Keratinocyte (primary cell): ENCODE measurements around the gene IKZF1. TPM values are rescaled to one million over a fixed set of nuclear protein-coding genes. Genes with fewer than 3 reads are reported as not detected.

ENCODE experiments used
- DNase-seq: peaks from one replicate; pipeline ENCODE4 v3.0.0-alpha.2; 2011; ENCODE audit warnings: low read depth, missing footprints, low spot score
- FAIRE-seq: peaks from 2 replicates; lab custom pipeline; 2011; peaks lifted over from hg19 to GRCh38; lab: Jason Lieb, UNC
- H2AFZ ChIP-seq: 2 replicates; pipeline ENCODE4 v1.6.0; 2012; ENCODE audit warnings: low read length, control low read depth, inconsistent platforms; ENCODE audit not compliant: control insufficient read depth
- H3K27ac ChIP-seq: 2 replicates; pipeline ENCODE4 v1.5.1; 2011; ENCODE audit warnings: low read length; ENCODE audit not compliant: control insufficient read depth, insufficient read depth
- H3K27me3 ChIP-seq: 3 replicates; pipeline ENCODE4 v1.6.0; 2011; ENCODE audit warnings: low read length; ENCODE audit not compliant: control insufficient read depth, insufficient read depth; ENCODE audit errors: extremely low read depth
- H3K36me3 ChIP-seq, 2 experiments: 2 replicates in 1 of 2; 3 replicates in 1 of 2; pipeline ENCODE4 v1.5.1; 2011; ENCODE audit warnings: low read length in 2 of 2, mild to moderate bottlenecking in 1 of 2; ENCODE audit not compliant: control insufficient read depth in 2 of 2, insufficient read depth in 2 of 2; ENCODE audit errors: extremely low read depth in 1 of 2
- H3K4me1 ChIP-seq: 3 replicates; pipeline ENCODE4 v1.5.1; 2011; ENCODE audit warnings: low read length; ENCODE audit not compliant: control insufficient read depth, insufficient read depth; ENCODE audit errors: extremely low read depth
- H3K4me2 ChIP-seq: 3 replicates; pipeline ENCODE4 v1.6.0; 2011; ENCODE audit warnings: low read depth, low read length; ENCODE audit not compliant: control insufficient read depth, insufficient read depth; ENCODE audit errors: extremely low read depth
- H3K4me3 ChIP-seq, 3 experiments: fragments of 200-600 bp in 1 of 3; sonication (generic) in 1 of 3; 2 replicates in 2 of 3; 3 replicates in 1 of 3; pipeline ENCODE4 v1.5.1; 2011 to 2016; ENCODE audit warnings: low read length in 3 of 3, mild to moderate bottlenecking in 3 of 3, control low read depth in 2 of 3, inconsistent platforms in 1 of 3, low read depth in 1 of 3, mixed read lengths in 1 of 3, mixed run types in 1 of 3, moderate library complexity in 1 of 3; ENCODE audit not compliant: control insufficient read depth in 2 of 3, insufficient read depth in 2 of 3; ENCODE audit errors: extremely low read depth in 1 of 3
- H3K79me2 ChIP-seq: 2 replicates; pipeline ENCODE4 v1.6.0; 2012; ENCODE audit warnings: low read length; ENCODE audit not compliant: control insufficient read depth, insufficient read depth
- H3K9ac ChIP-seq: 3 replicates; pipeline ENCODE4 v1.6.0; 2011; ENCODE audit warnings: low read length; ENCODE audit not compliant: control insufficient read depth, insufficient read depth; ENCODE audit errors: extremely low read depth
- H3K9me1 ChIP-seq: 3 replicates; pipeline ENCODE4 v1.6.0; 2011; ENCODE audit warnings: low read length; ENCODE audit not compliant: control insufficient read depth, insufficient read depth; ENCODE audit errors: extremely low read depth
- H3K9me3 ChIP-seq: 2 replicates; pipeline ENCODE4 v1.5.1; 2012; ENCODE audit warnings: low read depth, low read length; ENCODE audit not compliant: control insufficient read depth
- H4K20me1 ChIP-seq: 3 replicates; pipeline ENCODE4 v1.6.0; 2011; ENCODE audit warnings: low read length; ENCODE audit not compliant: control insufficient read depth, insufficient read depth; ENCODE audit errors: extremely low read depth
- CTCF ChIP-seq, 3 experiments: IDR thresholded peaks in 1 of 3; conservative IDR thresholded peaks in 1 of 3; optimal IDR thresholded peaks in 1 of 3; 2 replicates in 2 of 3; 3 replicates in 1 of 3; pipeline versions ENCODE3 to v1.5.1; 2011; ENCODE audit warnings: low read length in 3 of 3, mild to moderate bottlenecking in 3 of 3, moderate library complexity in 2 of 3, control low read depth in 1 of 3, inconsistent platforms in 1 of 3; ENCODE audit not compliant: insufficient read depth in 2 of 3; ENCODE audit errors: extremely low read depth in 1 of 3
- EZH2 ChIP-seq: IDR thresholded peaks from one replicate; pipeline ENCODE4 v1.6.1; 2012; ENCODE audit warnings: inconsistent platforms, mild to moderate bottlenecking, low read length, moderate library complexity
- dilution Hi-C: fragments of 300-500 bp; cut with MboI; formaldehyde crosslinking; loops from one replicate; pipeline ENCODE4 v1.7.0; 2020; ENCODE audit warnings: low sequenced_read_pairs; ENCODE audit not compliant: extremely low pct_ligation_motif_present
- polyA plus RNA-seq, 5 experiments: library from polyadenylated mRNA; depleted of rRNA in 3 of 5; stranded (reverse) in 3 of 5; stranded (forward) in 1 of 5; unstranded in 1 of 5; fragments of >200 nt; gene quantifications; 1 replicate in 1 of 5; 2 replicates in 3 of 5; 3 replicates in 1 of 5; pipeline versions ENCODE4 v1.2.1 to v1.2.3, GENCODE V29; 2011 to 2012; ENCODE audit warnings: missing spikeins in 2 of 5, low read depth in 1 of 5, low replicate concordance in 1 of 5

IKZF1 gene
- polyA plus RNA-seq, 1 donor (not counting 4 experiments of a cell fraction or from before 2014, with no cell fraction given): not detected

GRCh38 chr7:50312250-50313162, 8.0 kb downstream of the IKZF1 start:
- Histone ChIP-seq H3K4me1 (no peaks in the 10 kb centered on the region), H3K4me3 (no peak overlapping the region), H3K27me3 (peaks cover 12% of the 10 kb centered on the region), H3K36me3 (no peaks in the 10 kb centered on the region), H3K9me3 (no peaks in the 10 kb centered on the region), H3K4me2 (no peak overlapping the region), H3K79me2 (no peaks in the 10 kb centered on the region), H3K9ac (no peak overlapping the region), H2AFZ (no peak overlapping the region), H4K20me1 (no peaks in the 10 kb centered on the region), H3K9me1 (no peaks in the 10 kb centered on the region), H3K27ac (no peak overlapping the region)
- DNase-seq: no peak
- dilution Hi-C loops: no loop called here
- TF ChIP-seq EZH2: no peak
- TF ChIP-seq CTCF (optimal IDR thresholded peaks at IDR 0.05 in 1 of 3, IDR thresholded peaks at IDR 0.05 in 1 of 3, conservative IDR thresholded peaks at IDR 0.05 in 1 of 3; ENCODE audit: extremely low read depth in 1 of 3, insufficient read depth in 2 of 3, low read length in 3 of 3): no peak
- no peak for FAIRE-seq

GRCh38 chr7:50314836-50315592, 10.5 kb downstream of the IKZF1 start:
- Histone ChIP-seq H3K9me1 (no peaks in the 10 kb centered on the region), H3K4me2 (no peak overlapping the region), H3K79me2 (no peaks in the 10 kb centered on the region), H3K27ac (no peak overlapping the region), H3K27me3 (peaks cover 7% of the 10 kb centered on the region), H4K20me1 (no peaks in the 10 kb centered on the region), H3K4me1 (no peaks in the 10 kb centered on the region), H2AFZ (no peak overlapping the region), H3K4me3 (no peak overlapping the region), H3K9me3 (no peaks in the 10 kb centered on the region), H3K9ac (no peak overlapping the region), H3K36me3 (no peaks in the 10 kb centered on the region)
- FAIRE-seq: no peak
- no peak for TF ChIP-seq EZH2
- no peak for TF ChIP-seq CTCF (optimal IDR thresholded peaks at IDR 0.05 in 1 of 3, IDR thresholded peaks at IDR 0.05 in 1 of 3, conservative IDR thresholded peaks at IDR 0.05 in 1 of 3; ENCODE audit: extremely low read depth in 1 of 3, insufficient read depth in 2 of 3, low read length in 3 of 3)
- no peak for DNase-seq
- dilution Hi-C loops: no loop called here
